ENCODE measurements around the gene PLEKHG5.
"Not testable (repeated sequence)": the region's sequence is repeated elsewhere in the genome, so short reads cannot be mapped to it uniquely, and the experiment has no call there.

The PLEKHG5 gene

DNA sequence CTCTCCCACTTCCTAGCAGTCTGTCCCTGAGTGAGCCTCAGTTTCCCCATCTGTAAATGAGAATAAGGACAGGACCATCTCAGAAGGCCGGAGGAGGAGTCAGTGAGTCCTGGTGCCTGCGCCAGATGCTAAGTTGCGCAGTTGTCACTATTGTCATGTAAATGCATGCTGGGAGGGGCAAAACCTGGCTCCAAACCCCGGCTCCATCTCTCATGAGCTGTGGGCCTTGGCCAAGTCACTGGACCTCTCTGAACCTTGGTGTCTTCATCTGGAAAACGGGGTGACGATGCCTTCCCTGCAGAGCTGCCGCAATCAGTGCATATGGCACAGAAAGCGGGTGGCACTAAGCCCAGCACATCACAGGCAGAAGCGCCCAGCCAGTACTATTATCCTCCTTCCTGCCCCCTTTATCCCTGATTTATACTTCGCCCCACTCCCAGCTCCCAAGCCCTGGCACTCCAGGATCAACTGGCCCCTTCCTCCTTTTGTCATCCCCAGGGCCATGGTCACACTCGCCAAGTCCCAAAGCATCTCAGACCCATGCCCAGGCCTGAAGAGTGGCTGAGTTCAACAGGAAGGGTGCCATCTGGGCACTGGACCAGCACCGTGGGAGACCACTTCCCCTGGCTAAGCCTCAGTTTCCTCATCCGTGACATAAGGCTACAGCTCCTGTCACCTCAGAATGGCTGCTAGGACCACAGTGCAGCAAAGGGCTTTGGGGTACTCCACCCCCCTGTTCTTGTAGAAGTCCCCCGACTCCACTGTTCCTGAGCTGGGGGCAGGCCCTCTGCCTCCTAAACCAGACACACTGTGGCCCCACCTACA lies 4.3 kb upstream of the PLEKHG5 start:
- no peak for DNase-seq

DNA sequence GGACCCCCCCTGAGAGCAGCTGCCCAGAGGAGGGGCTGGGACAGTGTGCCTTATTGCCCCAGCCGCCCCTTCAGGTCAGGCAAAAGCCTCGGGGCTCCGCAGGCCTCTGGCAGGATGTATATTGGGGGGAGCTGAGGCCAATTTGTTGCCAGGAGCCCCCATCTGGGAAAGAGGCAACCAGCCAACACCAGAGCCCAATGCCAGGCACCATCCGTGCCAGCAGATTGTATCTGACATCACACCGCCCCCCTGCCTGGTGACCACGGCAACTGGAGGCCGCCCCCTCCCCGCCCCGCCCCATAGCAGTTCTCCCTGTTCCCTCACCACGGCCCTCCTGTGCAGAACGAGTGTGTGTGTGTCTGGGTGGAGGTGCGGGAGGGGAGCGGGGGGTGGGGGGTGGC lies 3.6 kb upstream of the PLEKHG5 start:
- DNase-seq, result peak; percentile 19

GRCh38 chr1:6494627-6495026 lies 3.2 kb upstream of the PLEKHG5 start:
- DNase-seq, result no peak

DNA sequence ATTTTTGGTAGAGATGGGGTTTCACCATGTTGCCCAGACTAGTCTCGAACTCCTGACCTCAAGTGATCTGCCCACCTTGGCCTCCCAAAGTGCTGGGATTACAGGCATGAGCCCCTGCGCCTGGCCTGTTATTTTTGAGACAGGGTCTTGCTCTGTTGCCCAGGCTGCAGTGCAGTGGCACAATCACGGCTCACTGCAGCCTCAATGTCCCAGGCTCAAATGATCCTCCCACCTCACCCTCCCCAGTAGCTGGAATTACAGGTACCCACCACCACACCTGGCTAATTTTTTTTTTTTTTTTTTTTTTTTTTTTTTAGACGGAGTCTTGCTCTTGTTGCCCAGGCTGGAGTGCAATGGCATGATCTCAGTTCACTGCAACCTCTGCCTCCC lies 2.4 kb upstream of the PLEKHG5 start:
- not testable (repeated sequence) for DNase-seq

- DNase-seq, result no peak
Measured at GRCh38 chr1:6491966-6492365, 499 bp upstream of the PLEKHG5 start.

DNA sequence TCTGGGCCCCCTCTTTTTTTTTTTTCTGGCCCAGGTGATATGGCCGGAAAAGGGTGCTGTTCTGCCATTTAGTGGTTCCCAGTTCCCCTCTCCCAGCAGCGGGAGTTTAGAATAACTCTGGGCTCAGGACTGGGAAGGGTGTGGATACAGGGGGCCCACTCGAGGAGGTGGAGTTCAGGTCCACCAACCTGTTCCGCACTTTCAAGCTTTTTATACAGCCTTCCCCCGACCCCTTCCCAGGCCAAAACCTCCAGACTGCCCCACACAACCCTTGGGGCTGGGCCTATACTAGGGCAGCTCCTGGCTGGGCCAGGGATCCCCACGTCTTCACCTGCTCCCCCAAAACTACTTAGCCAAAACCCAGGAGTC lies 402 bp downstream of the PLEKHG5 start:
- DNase-seq, result no peak

- peak; percentile 51 for DNase-seq
Measured at GRCh38 chr1:6490181-6491080, 1.0 kb downstream of the PLEKHG5 start.

GRCh38 chr1:6489799-6490180 lies 1.7 kb downstream of the PLEKHG5 start:
- DNase-seq, result peak; percentile 73

DNA sequence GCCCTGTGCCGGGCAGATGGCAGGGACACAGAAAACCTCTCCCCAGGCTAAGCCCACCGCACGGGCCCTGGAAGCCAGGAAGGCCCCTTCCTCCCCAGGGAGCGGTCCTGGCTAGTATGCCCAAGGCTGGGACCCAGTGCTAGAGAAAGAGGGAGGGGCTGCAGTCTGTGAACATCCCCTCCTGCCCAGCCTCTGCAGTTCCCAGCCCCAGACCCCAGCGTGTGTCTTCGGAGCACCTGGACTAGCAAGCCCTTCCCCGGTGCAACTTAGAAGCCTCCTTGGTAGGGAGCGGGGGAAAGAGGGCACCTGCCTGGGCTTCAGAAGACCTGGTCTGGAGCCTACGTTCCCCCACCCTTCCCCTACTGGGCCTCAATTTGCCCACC lies 2.1 kb downstream of the PLEKHG5 start:
- no peak for DNase-seq

DNA sequence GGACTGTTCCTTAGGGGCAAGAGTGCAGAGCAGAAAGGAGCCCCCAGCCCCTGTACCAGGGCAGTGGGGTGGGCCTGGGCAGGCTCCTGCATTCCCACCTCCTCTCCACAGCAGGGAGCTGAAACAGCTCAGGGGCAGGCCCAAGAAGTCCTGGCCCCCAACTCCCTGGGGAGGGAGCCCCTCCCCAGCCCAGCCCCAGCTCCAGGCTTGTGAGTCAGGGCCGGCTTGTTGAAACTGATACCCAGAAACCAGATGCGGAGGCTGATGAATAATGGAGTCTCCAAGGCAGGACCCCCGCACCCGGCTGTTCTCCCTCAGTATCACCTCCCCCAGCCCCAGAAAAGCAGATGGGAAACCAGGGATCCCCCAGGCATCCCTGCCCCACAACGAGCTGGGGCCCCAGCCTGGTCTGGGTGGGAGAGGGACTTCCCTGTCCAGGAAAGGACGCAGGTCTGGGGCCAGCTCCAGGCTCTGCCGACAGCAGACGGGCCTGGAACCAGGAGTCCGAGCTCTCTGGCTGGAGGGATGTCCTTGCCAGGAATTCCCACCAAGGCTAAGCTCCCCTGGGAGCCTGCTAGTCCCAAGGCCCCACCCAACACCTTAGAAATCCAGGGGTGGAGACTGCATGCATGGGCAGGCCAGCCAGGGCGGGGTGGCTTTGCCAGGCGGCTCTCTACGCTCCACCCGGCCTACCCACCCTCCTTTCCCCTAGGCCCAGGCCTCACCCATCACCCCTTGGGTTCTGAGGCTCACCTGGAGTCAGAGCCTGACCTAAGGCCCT lies 2.7 kb downstream of the PLEKHG5 start:
- no peak for DNase-seq

GRCh38 chr1:6487804-6488484 lies 3.5 kb downstream of the PLEKHG5 start:
- no peak for DNase-seq

GRCh38 chr1:6486433-6487011 lies 4.9 kb downstream of the PLEKHG5 start:
- DNase-seq, result peak; percentile 87

DNA sequence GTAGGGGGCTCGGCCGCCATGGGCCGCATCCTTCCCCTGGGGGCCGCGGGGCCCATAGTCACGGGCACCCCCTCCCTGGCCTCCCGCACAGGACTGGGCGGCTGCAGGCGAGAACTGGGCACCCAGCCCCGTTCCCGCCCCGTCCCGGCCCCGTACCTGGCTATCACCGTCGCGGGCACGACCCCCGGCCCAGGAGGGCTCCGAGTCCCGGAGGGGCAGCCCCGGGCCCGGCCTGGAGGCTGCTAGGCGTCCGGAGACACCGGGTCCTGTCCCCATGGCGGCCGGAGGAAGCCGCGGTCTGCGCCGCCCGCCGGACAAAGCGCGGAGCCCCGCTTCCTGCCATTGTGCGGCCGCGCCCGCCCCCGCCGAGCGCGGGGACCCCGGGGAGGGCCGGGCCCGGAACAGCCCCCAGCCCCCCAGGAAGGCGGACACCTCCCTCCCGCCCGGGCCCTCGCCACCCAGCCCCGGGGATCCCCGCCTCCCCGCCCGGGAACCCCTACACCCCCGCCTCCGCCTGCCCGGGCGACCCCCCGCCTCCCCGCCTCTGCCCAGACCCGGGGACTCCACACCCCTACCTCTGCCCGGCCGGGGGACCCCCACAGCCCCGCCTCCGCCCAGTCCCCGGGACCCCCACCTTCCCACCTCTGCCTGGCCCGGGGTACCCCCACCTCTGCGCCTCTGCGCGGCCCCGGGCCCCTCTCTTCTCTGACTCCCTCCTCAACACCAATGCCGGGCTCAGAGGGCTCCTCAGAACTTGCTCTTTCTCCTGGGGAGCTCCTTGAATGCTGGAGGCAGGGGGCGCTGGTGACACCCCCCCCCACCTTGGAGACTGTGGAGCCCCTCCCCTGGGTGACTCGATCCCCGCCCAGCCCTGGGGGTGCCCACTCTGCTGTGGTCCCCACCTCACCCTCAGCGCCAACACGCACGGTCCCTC lies 6.0 kb downstream of the PLEKHG5 start:
- DNase-seq, result no peak

- DNase-seq, result no peak
Measured at GRCh38 chr1:6484826-6485167, 6.7 kb downstream of the PLEKHG5 start.

DNA sequence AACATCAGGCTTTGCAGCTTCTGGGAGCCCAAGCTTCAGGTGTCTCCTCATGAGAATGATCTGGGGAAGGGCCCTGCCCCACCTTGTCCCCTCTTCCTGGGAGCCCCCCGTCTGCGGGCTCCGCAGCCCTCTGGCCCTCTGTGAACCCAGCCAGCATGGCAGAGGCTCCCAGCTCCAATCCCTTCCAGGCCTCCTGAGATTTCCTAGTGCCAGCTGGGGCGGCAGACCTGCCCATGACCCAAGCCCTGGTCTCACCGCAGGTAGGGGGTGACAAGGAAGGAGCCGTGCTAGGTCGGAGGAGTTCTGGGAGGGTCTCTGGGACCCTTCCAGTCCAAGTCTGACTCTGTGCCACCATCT lies 7.7 kb downstream of the PLEKHG5 start:
- DNase-seq, result no peak

GRCh38 chr1:6483017-6483760 lies 8.3 kb downstream of the PLEKHG5 start:
- peak; percentile 29 for DNase-seq

DNA sequence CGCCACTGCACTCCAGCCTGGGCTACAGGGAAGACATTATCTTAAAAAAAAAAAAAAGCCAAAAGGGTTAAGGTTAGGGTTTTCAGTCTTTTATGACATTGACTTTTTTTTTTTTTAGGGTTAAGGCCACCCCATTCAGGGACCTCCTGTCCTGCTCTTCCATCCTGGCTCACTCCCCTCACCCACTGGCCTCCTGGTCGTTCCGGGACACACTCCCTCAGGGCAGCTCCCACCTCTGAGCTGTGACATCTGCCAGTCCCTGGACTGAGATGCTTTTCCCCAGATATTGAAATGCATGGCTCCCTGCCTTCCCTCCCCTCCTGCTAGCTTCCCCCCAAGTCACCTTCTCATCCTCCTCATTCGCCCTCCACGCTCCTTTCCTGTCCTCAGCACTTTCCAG lies 9.6 kb downstream of the PLEKHG5 start:
- no peak for DNase-seq

DNA sequence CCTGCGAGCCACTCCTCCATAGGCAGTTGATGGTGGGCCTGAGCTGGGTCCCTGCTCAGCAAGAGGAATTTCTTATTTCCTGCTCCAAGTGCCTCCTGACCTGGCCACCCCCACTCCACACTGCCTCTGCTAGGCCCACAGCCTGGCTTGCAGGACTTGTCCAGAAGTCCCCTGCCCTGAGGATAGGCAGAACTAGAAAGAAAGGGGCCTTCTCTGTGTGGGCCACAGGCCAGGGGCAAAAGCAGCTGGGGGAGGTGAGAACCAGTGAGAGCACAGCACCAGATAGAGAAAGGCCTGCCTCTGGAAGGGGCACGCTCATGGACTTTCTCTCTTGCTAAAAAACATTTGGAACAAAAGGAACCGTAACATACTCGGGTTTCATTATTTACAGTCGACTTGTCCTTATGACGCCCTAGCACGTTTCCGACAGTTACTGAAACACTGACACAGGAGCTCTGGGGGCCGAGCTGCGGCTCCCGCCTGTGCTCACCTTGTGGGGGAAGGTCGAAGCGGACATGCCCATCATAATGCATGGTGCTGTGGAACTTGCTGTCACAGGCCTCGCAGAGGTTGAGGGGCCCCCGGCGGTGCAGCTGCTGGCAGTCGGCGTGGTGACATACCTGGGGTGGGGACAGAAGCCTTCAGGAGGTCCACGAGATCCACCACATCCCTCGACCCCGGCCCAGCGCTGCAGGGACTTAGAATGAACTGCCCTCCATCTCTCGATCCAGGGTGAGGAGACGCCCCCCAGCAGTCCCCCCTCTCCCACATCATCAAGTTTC lies 14.2 kb downstream of the PLEKHG5 start:
- DNase-seq, result no peak

GRCh38 chr1:6476483-6476882 lies 15.0 kb downstream of the PLEKHG5 start:
- no peak for DNase-seq

Measured in NCI-H1436 (cell line).